ENCODE results near the gene RABIF. TPM values are rescaled to one million over a fixed set of nuclear protein-coding genes. Genes with fewer than 3 reads are reported as not detected.

RABIF gene
- total RNA-seq, 1 donor from 2014 or later = 6.9 TPM

DNA sequence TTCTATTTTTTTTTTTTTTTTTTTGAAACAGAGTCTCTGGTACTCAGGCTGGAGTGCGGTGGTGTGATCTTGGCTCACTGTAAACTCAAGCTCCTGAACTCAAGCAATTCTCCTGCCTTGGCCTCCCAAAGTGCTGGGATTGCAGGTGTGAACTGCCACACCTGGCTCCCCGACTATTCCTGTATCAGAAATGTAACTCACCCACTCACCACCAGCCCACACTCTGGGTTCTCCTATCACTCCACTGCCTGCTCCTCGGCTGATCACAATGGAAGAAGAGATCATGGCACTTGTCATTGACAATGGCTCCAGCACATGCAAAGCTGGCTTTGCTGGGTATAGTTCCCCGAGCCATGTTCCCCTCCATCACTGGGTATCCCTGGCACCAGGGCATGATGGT, 15.9 kb downstream of the RABIF start:
- DNase-seq (ENCODE audit: low spot score) = no peak

DNA sequence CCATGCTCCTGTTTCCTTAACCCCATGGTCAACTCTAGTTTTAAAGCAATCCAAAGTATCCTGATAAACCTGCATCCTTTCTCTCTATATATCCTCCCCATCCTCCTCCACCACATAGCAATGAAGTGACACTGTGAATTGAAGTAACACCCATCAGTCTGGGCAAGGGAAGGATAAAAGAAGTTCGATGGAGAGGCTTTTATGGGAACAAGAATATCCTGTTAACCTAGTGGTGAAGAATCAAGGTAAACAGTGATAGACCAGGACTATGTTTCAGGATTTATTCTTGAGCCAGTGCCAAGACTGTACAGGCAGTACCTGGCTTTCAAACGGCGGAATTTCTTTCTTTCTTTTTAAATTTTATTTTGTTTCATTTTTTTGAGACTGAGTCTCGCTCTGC, 17.6 kb downstream of the RABIF start:
- no peak for DNase-seq (ENCODE audit: low spot score)

DNA sequence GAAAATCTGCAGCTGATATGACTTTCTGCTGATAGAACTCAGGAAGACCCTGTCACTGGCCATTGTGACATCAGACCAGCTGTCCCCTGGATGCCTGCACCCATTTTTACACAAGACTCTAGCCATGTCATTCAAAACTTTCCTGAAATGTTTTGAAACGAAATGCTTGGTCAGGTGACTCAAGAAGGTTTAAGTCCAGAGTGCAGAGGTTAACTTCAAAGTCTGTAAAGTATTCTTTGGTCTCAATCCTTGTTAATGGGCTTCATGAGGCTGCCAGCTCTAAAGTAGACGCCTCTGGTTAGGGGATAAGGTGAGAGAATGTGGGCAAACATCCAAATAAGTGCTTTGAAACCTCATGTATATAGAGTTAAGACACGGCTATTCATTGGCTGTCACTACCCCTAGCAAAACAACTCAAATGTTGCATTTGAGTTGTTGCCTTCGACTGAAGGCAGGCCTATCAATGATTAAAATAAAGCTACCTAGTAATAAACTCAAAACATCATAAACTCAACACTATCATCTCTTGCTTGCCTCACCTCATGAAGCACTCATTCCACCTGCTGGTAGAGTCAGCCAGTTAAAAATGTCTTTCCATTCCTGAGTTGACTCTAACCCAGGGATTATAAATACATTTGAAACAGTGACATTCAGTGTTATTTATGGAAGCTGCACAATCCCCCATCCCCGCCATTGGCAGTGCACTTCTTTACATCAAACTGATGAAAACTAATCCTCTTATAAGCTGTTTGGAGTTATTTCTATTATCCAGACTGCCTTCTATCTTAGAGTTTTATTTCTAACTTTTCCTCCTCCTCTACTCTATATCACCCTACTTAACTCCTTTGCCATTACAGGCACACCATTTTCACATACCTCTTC, 26.0 kb downstream of the RABIF start:
- no peak for DNase-seq (ENCODE audit: low spot score)

DNA sequence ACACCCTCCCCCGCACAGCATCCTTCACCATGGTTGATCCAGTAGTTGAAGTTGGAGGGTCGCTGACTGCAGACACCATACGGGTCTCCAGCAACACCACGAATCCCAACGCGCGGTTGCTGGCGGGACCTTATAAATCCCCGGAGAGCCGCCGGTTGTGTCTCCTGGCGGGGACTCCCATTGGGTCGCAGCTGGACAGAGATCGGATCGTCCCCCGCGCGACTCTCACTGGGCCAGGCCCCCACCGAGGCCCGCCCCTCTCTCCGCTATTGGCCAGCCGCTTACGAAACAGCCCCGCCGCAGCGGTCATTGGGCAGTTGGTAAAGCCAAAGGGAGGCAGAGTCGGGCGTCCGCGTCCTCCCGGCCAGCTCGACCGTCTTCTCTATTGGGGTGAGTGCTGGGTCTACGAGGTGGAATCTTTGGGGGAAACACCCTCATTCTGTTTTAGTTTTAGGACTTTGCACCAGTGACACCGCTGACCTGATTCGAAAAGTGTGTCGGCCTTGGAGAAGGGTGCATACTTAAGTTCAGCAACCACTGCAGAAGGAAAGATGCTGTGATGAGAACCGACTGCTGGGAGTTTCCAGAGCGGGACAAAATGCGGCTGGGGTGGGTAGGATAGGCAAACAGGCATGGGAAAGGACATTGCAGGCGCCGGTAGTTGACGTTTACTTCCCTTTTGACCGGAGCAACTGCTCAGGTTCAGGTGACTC, 27.4 kb downstream of the RABIF start:
- peak; percentile 91 for DNase-seq (ENCODE audit: low spot score)

DNA sequence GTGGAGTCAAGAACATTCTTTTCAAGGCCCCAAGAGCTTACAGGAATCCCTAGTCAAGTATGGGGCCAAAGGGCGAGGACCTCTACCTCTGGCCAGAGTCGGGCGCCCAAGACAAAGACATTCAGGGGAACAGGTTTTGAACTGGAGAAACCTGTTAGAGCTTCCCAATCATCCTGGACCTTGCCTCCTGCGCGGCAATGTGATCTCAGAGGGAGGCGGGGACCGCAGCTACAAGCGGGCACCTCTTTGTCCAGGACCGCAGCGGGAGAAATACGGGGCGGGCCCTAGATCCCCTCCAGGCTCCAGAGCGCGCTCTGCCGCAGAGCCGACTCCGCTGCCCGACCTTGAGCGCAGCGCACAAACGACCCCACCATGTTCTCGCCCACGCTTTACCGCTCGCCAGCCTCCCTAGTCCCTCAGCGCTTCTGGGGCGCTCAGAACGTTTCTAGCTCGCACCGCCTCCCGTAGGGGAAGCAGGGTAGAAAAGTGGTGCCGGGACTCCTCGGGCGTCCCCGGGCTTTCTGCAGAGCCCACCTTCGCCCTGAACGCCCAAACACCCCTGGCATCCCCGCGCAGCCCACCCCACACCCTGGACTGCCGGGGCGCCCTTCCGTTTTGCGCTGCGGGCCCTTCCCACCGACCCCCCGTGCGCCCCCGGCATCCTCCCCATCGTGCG, 28.1 kb downstream of the RABIF start:
- peak; percentile 67 for DNase-seq (ENCODE audit: low spot score)

DNA sequence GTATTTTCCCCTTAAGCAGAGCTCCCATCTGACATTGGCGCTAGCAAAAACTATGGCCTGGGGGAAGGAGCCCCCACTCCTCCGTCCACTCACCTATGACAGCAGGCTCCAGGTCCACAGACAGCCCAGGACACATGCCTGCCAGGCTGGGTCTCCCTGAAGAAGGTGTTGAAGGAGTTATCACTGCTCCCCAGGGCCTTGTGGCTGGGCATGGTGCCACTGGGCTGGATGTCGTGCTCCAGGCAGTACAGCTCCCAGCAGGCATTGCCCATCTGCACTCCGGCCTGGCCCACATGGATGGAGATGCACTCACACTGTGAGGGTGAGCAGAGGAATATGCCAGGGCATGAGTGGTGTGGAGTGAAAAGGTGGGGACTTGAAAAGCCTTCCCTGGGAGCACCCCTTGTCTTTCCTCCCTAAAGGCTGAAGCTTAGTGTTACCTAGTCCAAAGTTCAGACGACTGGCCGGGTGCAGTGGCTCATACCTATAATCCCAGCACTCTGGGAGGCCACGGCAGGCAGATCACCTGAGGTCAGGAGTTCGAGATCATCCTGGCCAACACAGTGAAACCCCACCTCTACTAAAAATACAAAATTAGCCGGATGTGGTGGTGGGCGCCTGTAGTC, 30.0 kb downstream of the RABIF start:
- DNase-seq (ENCODE audit: low spot score) = no peak

DNA sequence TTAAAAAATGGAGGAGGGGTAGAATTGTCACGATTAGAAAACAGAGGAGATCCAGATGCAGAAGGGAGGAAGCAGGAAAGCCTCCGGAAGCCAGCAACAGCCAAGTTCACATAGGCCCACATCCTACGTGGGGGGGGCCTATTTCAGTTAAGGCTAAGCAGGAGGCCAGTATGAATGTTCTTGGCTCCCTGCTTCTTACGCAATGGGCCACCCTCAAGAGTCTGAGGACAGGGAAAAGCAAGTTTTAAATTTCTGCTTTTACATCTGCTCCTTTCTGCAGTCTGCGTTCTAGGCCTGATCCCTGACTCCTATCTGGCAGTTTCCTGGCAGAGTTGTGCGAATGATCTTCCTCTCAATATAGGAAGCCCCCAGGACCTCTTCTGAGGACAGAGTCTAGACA, 30.6 kb downstream of the RABIF start:
- DNase-seq (ENCODE audit: low spot score) = no peak

DNA sequence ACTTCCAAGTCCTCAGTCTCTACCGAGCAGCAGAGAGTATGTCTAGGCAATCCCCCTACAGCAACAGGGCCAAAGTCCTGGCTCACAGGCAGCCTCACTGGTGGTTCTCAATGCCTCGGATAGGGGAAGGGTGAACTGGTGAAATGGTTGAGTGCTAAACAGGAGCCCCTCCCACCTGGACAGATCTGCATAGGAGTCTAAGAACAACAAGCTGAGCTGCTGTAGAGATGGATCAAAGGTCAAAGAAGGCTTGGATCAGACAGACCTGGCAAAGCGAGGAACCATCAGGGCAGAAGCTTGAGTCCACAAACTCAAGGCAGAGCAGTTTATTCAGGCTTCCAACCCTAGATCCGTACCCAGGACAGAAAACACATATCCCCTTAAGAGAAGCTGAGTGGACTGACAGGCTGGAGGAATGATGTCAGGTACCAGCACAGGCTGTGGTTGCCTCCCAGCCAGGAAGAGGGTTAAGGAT, 31.8 kb downstream of the RABIF start:
- no peak for DNase-seq (ENCODE audit: low spot score)

DNA sequence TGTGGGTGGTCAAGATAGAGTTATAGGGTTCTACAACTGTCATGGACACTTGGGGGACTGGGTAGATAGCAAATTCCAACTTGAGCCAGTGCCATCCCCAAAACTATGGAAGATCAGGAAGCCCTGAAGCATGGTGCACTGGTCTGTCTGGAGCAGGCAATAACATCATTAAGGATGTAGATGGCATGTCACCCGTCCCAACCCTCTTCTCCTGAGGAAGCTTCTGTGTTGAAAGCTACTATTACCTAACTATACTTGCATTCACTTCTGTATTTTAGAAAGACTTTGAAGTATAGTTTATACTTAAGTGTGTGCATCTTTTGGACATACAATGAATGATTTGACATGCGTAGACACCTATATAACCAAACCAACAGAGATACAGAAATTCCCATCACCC, 32.9 kb downstream of the RABIF start:
- DNase-seq (ENCODE audit: low spot score) = no peak

DNA sequence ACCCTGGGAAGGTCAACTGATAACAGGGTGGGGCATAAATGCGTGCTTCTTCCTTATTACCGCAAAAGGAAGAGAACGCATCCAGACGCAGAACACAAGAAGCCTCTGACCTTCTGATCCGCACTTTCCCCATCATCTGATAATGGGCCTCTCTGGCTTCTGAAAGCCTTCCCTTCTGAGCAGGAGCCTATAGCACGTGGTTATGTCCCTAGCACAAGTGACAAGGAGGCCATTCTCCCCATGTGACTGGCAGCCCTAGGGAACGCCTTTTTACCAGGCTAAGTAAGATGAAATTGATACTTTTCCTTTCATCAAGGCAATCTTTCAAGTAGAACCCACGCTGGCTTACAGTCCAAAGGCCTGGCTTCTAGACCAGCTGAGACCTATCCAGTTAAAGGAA, 34.2 kb downstream of the RABIF start:
- no peak for DNase-seq (ENCODE audit: low spot score)

DNA sequence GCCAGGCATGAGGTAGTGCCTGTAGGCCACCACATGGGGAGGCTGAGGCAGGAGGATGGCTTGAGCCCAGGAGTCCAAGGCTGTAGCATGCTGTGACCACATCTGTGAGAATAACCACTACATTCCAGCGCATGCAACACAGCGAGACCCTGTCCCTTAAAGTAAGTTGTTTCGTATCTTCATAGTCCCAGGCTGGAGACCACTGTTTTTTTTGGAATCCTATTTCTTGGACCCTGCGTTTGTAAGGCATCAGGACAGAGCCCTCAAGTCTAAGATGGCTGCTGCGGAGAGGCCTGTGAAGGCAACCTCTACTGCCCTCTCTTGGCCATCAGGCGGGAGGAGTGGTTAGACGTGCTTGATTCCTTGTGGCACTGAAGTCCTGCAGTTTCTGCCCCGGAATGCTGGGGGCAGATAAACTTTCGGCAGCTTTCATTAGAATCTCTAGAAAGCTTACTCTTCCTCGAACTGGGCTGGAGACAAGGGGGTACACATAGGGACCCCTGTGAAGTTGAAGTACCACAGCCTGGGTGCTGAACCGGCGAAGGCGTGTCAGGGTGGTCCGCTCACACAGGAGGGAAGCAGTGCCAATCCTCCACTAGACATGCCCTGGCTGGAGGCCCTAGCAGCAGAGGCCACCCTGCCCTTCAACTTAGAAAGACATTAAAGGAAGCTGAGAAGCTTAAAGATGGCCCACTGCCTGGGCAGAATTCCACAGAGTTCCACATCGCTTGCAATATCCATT, 36.6 kb downstream of the RABIF start:
- DNase-seq (ENCODE audit: low spot score) = peak; percentile 55

DNA sequence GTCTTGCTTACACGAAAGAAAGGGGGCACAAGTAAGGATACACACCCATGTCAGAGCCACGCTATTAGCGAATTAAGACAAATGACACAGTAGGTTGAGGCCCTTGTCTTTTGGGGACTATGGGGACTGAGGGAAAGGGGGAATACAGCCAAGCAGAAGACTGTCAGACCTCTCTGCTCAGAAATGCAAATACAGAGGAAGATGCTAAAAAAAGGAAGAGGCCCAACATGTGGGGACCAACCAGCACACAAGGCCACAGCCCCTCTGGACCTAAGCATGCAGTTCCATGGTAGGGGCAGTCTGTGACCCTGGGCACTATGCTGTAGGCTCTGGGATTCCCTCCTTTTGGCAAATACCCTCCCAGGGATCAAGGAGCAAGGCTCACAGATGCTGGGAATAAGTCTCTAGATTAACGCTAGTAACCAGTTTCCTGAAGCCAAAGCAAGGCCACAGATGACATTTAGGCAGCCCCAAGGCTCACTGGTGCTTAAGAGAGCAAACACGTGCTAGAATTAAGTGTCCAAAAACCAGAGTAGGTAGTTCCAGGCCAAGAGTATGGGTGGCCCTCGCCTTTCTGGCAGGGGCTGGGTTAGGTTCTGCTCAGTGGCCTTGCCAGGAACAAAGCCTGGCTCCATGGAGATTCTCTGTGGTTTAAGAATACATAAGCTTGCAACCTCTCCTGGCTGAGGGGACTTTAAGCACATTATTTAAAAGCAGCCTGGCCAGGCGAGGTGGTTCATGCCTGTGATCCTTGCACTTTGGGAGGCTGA, 38.2 kb downstream of the RABIF start:
- no peak for DNase-seq (ENCODE audit: low spot score)

DNA sequence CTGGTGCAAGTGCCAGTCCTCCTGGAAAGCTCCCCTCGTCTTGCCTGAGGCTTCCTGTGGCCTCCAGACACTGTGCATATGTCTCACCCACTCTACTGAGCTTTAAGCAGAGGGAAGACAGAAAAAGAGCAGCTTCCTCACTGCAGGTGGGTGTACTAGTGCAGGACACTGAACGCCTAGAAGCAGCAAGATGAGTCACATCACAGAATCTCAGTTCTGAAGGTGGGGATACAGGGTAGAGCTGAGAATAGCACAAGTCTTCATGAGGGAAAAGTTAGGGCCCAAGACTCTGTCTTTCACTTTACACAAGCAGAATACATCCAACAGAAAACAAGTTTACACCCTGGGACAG, 40.8 kb downstream of the RABIF start:
- DNase-seq (ENCODE audit: low spot score) = no peak

DNA sequence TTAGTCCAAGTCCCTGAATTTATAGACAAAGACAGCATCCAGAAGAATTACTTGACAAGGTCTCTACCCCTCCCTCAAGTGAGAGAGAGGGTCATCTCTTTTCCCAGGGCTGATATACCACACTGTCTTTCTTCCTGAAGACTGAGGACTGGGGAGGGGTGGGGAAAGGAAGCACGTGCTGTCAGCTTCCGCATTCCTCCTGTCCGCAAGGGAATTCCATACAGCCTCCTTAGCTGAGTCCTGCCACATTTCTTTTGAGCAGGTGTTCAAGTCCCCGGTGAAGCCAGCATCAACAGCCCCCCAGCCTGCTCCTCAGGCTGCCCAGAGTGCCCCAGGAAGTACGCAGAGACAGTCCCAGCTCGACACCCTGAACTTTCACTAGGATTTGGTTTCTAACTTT, 44.0 kb downstream of the RABIF start:
- DNase-seq (ENCODE audit: low spot score) = no peak

DNA sequence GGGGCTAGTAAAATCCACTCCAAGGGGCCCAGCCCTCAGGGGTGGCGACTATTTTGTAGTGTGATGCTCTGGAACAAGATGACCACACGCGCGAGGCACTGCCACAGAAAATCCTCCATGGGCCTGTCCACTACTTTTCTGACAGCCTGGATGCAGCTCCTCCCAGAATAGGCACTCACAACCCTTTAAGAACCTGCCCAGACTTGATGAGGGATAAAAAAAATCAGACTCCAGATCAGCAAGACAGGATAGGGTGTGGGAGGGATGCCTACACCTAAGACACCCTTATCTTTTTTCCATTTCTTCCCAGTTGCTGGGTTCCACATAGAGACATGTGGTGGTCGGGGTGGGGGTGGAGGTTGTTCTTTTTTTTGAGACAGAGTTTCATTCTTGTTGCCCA, 44.7 kb downstream of the RABIF start:
- no peak for DNase-seq (ENCODE audit: low spot score)

DNA sequence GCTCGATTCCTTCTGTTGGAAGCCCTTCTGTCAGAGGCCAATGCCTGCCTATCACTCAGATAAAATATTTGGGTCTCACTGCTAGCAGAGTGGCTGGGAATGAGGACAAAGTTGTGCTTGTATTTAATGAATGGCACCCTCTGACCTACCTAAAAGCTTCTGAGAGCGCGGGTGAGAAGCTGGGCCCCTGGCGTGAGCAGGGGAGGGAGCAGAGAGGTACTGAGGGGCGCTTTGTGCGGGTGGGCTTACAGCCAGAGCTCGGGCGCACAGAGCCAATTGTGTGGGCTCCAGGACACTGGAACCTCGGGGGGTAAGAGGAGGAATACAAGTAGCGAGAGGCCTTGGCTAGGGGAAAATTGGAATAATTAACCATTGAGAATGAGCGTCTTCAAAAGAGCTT, 45.9 kb downstream of the RABIF start:
- DNase-seq (ENCODE audit: low spot score) = no peak

DNA sequence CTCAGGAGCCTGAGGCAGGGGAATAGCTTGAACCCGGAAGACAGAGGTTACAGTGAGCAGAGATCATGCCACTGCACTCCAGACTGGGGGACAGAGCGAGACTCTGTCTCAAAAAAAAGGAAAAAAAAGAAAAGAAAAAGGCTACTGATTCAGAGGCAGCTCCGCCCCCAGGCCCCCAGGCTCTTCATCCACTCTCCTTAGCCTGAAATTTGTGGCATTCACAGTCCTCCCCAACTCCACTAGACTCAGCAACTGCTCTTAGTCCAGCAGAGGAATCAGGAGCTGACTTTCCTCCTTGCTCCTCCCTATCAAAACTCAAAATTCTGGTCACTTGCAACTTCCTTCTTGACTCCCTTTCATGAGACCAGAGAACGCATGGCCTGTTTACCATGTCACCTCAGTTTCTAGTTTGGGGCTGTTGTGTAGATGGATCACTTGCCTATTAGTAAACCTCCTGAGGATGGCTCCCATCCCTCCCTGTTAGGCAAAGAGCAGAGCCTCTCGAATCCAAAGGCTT, 51.1 kb downstream of the RABIF start:
- DNase-seq (ENCODE audit: low spot score) = no peak

DNA sequence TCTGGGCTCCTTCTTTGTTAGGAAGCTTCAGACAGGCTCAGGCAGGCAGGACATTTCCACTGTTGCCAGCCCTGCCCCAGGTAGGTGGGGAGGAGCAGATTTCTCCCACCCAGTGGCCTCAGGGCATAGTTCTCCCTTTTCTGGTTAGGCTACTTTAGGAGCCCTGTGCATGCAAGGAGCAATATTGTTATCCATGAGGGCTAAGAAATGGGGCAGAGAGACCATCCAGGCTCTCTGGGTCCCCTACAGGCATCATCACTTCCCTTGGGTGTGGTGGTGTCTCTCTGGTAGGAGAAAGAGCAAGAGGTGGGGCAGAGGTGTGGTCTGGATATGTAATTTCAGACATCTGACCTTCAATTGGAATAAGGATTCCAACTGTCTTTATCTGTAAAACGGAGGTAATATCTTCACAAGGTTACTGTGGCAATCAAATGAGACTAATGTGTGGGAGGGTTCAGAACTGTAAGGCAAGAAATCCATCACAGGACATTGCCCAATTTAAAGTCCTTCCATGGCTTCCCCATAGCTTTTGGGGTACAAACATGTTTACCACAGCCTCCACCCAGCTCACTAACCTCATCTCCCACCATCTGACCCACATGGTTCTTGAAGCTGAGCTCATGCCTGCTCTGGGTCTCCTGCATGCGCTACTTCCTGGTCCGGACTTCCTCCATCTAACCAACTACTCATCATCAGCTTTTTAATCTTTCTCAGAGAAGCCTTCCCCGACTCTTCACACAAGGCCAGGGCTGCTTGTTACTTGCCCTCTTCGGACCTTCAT, 52.1 kb downstream of the RABIF start:
- peak; percentile 73 for DNase-seq (ENCODE audit: low spot score)

DNA sequence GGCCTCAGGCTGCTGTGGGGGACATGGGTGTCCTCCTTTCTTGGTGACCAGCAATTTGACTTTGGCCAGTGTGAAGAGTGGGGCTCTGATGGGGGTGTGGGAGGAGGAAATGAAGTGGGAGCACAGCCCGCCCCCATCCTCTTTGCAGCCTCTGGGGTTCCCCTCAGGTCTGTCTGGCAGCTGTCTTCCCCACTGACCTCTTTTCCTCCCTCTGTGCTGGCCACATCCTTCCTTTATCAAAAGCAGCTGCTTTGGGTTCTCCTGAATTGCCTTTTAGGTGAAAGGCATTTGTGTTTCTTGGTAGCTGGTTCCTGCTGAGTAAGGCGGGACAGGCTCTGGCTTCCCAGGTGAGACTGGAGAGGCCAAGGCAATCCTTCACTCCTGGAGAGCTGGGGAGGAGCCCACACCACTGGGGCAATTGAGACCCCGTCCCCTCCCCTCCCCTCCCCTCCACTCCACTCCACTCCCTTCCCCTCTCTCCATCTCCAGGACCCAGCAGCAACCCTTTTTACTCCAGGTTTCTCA, 53.3 kb downstream of the RABIF start:
- no peak for DNase-seq (ENCODE audit: low spot score)

Measured in ureter (tissue), 1 donor.